ENCODE data around the gene SLC37A3. TPM values are rescaled to one million over a fixed set of nuclear protein-coding genes. Genes with fewer than 3 reads are reported as not detected.

The SLC37A3 gene
- total RNA-seq, 1 donor from 2014 or later, result 35.2 TPM

- DNase-seq, result no peak
- peaks cover 6% of the 10 kb centered on the region for H3K4me1 ChIP-seq
Observed at GRCh38 chr7:140330128-140330527, 68.2 kb downstream of the SLC37A3 start.

GRCh38 chr7:140327261-140327661 is 71.1 kb downstream of the SLC37A3 start:
- H3K36me3 ChIP-seq, result no peaks in the 10 kb centered on the region
- intact Hi-C loops (cut with DNase I), result no loop called here

More at GRCh38 chr7:140330128-140330527, 68.2 kb downstream of the SLC37A3 start:
- Histone ChIP-seq H3K36me3 (peaks cover 17% of the 10 kb centered on the region), H3K27ac (no peak overlapping the region), H3K4me3 (no peak overlapping the region), H3K9me3 (no peaks in the 10 kb centered on the region), H3K27me3 (no peaks in the 10 kb centered on the region)
- peak; percentile 17 for ATAC-seq
- intact Hi-C loops (cut with DNase I), result no loop called here
- no peak for TF ChIP-seq CTCF (IDR thresholded peaks at IDR 0.05)

DNA sequence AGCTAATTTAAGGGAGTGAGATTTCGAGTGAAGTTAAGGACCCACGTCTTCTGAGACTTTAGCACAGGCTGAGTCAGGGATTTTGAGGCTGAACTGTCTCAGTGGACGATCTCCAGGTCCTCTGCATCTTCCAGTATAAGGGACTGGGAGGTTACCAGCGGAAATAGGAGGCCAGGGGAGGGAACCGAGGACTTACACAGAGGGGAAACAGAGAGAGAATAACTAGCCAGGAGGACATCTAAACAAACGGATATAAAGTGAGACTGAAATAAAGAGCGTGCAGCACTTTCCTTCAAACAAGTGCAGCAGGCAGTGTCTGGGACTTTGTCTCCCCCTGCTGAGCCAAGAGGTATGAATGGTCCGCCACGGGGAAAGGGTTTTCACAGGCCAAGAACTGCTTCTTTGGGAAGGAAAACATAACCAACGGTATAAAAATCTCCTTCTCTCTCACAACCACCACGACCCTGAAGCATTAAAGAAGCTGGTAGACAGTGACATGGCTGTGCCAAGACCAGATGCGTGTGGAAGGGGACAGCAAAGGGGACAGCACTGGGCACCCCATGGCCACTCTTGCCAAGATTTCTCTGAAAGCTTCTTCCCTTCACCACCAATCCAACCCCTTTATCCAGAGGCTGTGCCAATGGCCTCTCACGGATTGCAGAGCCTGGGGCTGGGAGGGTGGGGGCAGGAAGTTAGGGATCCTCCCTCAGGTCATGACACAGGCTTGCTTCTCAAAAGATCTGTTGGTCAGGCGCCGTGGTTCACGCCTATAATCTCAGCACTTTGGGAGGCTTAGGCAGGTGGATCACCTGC is 72.0 kb downstream of the SLC37A3 start:
- Histone ChIP-seq H3K9me3 (no peaks in the 10 kb centered on the region), H3K36me3 (no peaks in the 10 kb centered on the region), H3K27ac (peak overlapping the region; percentile 30), H3K4me1 (peaks cover 6% of the 10 kb centered on the region), H3K4me3 (peak overlapping the region; percentile 16), H3K27me3 (no peaks in the 10 kb centered on the region)
- DNase-seq (no peak), ATAC-seq (peak; percentile 96)
- peak; percentile 68 for TF ChIP-seq CTCF (IDR thresholded peaks at IDR 0.05)
- intact Hi-C loops (cut with DNase I), result no loop called here

More at GRCh38 chr7:140327261-140327661, 71.1 kb downstream of the SLC37A3 start:
- no peak for TF ChIP-seq CTCF (IDR thresholded peaks at IDR 0.05)
- H3K9me3 ChIP-seq, result no peaks in the 10 kb centered on the region
- peaks cover 6% of the 10 kb centered on the region for H3K4me1 ChIP-seq
- H3K27ac ChIP-seq, result no peak overlapping the region
- H3K27me3 ChIP-seq, result no peaks in the 10 kb centered on the region
- H3K4me3 ChIP-seq, result no peak overlapping the region
- ATAC-seq (no peak), DNase-seq (no peak)

DNA sequence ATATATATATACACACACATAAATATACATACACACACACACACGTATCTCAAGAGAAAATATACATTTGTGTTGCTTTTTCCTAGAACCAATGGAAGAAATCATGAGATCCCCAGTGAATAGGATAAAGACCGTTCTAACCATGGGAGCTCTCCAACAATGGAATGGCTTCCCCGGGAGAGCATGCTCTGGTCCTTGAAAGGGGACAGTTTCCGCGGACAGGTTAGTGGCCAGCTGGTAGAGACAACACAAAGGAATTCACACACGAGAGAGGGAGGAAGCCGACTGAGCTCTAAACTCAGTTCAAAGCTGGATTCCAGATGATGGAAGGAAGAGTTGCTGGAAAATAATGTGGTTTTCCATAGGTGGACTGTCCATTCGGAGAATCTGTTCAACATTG is 72.7 kb downstream of the SLC37A3 start:
- H3K4me3 ChIP-seq, result no peak overlapping the region
- no peaks in the 10 kb centered on the region for H3K36me3 ChIP-seq
- H3K4me1 ChIP-seq, result peaks cover 6% of the 10 kb centered on the region
- intact Hi-C loops (cut with DNase I), result no loop called here
- ATAC-seq, result no peak
- no peak for DNase-seq
- no peaks in the 10 kb centered on the region for H3K9me3 ChIP-seq
- TF ChIP-seq CTCF (IDR thresholded peaks at IDR 0.05), result no peak
- no peak overlapping the region for H3K27ac ChIP-seq
- H3K27me3 ChIP-seq, result no peaks in the 10 kb centered on the region

GRCh38 chr7:140324714-140325113 is 73.6 kb downstream of the SLC37A3 start:
- DNase-seq (no peak), ATAC-seq (no peak)
- no peaks in the 10 kb centered on the region for H3K36me3 ChIP-seq
- H3K4me1 ChIP-seq, result peaks cover 6% of the 10 kb centered on the region
- intact Hi-C loops (cut with DNase I), result no loop called here
- H3K27me3 ChIP-seq, result no peaks in the 10 kb centered on the region
- no peak overlapping the region for H3K4me3 ChIP-seq
- TF ChIP-seq CTCF (IDR thresholded peaks at IDR 0.05), result no peak
- no peak overlapping the region for H3K27ac ChIP-seq
- no peaks in the 10 kb centered on the region for H3K9me3 ChIP-seq

Data from upper lobe of right lung (tissue), 1 donor.